GM18867 (cell line): ENCODE data around the gene CASP9.
"Not testable (repeated sequence)": the region's sequence is repeated elsewhere in the genome, so short reads cannot be mapped to it uniquely, and the experiment has no call there.

Experiments used
- ATAC-seq: cut with Tn5 transposase; IDR thresholded peaks from one replicate; pipeline ENCODE4 v1.9.1; 2021; ENCODE audit warnings: mild to moderate bottlenecking, moderate library complexity; ENCODE audit not compliant: unreplicated experiment

CASP9 gene

DNA sequence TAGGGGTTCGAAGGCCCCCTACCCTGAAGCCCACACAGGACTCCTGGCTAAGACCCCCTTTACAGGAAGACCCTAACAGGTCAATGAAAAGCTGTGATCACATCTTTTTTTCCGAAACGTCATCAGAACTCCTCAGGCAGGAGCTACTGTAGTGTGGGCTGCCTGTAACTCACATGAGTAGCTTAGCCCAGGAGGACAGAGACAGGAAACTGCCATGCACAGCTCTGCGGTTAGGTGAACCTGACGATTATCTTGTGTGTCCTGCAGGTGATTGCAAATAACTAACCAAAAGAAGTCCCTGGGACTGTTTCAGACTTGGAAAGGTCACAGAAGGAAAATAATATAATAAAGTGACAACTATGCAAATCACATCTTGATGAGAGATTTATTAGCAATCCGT lies 52.3 kb downstream of the CASP9 start:
- not testable (repeated sequence) for ATAC-seq

DNA sequence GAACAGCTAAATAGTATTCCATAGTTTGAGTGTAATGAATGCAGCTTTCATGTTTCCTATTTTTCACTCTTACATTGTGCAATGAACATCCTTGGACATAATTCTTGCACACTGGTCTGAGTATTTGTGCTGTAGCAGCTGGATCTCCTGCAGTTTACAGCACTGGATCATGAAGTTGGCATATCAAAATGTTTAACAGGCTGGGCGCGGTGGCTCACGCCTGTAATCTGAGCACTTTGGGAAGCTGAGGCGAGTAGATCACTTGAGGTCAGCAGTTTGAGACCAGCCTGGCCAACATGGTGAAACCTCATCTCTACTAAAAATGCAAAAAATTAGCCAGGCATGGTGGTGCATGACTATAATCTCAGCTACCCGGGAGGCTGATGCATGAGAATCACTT lies 52.9 kb downstream of the CASP9 start:
- ATAC-seq = not testable (repeated sequence)

DNA sequence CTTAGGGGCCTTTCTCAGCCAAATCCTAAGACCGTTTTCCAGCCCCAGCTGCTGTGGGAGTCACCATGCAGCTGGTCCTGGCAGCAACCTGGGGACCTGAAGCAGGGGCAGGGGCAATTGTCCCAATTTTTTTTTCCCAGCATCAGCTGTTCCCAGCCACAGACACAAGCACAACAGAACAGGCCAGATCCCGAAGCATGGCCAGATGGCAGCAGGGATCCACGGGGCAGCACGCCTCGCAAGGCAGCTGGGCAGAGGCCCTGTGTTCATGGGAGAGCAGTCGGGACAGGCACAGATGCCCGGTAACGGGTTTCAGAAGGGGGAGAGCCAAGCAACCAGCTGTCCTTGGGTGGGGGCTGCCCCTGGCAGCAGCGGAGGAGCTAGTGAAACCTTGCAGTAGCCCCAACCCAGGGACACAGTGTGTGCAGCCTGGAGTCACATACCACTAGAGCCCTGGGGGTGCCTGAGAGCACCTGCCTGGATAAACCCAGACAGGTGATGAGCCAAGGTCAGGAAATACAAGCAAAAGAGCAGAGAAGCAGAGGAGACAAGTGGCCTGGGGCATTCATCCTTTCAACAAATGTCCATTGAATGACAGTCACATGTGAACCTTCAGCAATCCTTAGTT lies 54.1 kb downstream of the CASP9 start:
- not testable (repeated sequence) for ATAC-seq

DNA sequence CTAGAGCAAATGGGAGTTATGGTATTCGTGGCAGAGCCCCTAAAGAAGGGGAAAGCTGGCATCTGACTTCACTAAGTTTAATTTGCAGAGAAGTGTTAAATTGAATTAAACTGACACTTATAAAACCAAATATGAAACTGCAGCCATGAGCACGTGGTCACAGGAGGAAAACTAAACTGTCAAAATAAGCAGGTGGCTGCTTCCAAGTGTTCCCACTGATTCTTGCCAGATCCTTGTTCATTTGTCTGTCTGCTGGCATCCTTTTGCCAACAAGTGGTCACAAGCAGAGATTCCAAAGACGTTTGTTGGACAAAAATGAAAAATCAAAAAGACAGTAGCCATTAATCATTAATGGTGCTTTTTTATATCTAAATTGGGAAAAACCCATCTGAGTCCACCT lies 54.7 kb downstream of the CASP9 start:
- no peak for ATAC-seq

DNA sequence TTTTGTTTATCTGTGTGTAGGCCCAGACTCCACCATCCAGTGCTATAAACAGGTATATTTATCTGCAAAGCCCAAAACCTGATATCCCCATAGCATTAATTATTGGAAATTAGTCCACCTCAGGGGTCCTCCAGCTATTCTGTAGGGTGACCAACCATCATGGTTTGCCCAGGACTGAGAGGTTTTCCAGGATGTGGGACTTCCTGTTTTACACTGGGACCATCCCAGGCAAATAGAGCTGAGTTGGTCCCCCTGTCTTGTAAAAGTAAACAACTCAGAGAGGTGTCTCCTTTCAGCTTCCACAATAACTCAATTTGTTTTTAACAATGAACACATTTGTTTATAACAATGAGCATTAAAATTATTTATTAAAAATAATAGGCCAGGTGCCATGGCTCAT lies 55.9 kb downstream of the CASP9 start:
- no peak for ATAC-seq

DNA sequence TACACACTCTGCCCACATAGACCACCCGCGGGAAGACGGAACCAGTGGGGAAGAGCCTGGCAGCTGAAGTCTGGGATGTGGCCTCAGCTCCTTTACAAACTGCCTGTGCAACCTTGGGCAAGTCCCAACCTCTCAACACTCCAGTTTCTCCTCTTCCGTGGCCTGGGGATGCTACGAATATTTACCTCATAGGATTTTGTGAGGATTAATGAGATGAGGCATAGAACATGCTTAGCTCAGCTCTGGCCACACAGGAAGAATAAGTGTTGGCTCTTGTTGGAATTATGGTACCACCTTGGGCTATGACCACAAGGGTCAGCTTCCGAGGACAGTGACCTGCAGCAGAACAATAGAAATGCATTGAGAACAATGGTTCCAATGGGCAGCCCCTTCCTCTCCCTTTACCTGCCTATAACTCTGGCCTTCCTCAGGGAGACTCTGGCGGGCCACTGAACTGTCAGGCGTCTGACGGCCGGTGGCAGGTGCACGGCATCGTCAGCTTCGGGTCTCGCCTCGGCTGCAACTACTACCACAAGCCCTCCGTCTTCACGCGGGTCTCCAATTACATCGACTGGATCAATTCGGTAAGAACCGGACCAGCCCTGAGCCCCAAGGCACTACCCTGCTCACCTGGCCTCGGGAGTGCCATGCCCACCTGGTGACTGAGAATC lies 56.9 kb downstream of the CASP9 start:
- not testable (repeated sequence) for ATAC-seq

DNA sequence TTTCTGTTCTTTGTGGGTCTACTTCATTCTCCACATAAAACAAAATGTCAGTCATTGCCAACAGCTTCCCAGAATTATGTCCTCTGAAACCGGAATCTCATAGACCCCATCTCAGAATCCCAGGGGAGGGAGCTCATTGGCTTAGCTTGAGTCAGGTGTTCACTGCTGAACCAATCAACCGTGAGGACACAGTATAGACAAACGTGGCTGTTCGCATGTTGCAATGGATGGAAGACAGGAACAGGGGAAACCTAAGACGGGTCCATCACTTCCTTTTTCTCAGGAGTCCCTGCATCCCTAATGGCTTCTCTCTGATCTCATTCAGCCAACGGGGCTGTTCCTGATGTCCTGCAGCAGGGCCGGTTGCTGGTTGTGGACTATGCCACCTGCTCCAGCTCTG lies 58.3 kb downstream of the CASP9 start:
- ATAC-seq = no peak

DNA sequence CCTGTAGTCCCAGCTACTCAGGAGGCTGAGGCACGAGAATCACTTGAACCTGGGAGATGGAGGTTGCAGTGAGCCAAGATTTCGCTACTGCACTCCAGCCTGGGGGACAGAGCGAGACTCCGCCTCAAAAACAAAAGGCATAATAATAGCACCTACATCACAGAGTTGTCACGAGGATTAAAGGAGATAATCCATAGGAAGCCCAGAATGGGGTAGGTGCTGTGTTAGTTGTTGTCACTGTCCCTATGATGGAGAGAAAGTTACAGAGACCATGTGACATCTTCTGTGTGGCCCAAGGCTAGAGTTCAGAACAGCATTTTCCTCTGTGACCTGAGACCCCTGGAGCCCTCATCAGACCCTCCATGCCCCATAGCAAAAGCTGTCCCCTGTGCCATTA lies 60.1 kb downstream of the CASP9 start:
- not testable (repeated sequence) for ATAC-seq

DNA sequence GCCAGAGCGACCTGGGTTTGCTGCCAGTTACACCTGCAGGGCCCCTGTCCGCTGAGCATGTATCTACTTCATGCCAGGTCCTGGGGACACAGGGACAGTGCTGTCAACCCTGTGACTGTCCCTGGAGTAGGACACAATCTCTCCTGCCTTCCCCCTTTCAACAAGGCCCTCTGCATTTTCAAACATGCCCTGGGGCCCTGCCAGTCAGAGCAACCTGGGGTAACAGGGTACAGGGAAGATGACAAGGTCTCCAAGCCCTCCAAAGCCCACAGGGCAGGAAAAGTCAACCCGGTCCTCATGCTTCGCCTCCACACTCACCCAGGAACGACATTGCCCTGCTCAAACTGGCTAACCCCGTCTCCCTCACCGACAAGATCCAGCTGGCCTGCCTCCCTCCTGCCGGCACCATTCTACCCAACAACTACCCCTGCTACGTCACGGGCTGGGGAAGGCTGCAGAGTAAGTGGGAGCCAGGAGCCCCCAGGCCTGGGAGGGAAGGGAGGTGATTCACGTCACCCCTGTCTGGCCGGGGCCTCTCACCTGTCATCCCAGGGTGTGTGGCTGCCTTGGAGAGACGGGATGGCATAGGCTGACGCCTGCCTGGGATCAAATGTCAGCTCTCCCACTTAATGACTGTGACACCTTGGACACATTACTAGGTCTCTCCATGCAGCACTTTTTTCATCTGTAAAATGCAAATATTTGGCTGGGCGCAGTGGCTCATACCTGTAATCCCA lies 60.8 kb downstream of the CASP9 start:
- not testable (repeated sequence) for ATAC-seq

DNA sequence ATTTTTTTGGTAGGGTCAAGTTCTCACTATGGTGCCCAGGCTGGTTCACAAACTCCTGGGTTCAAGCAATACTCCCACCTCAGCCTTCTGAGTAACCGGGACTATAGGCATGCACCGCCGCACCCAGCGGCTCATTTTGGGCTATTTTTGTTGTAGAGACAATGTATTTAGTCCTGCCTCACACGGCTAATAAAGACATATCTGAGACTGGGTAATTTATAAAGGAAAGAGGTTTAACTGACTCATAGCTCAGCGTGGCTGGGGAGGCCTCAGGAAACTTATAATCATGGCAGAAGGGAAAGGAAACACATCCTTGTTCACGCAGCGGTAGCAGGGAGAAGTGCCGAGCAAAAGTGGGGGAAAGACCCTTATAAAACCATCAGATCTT lies 63.3 kb downstream of the CASP9 start:
- no peak for ATAC-seq

DNA sequence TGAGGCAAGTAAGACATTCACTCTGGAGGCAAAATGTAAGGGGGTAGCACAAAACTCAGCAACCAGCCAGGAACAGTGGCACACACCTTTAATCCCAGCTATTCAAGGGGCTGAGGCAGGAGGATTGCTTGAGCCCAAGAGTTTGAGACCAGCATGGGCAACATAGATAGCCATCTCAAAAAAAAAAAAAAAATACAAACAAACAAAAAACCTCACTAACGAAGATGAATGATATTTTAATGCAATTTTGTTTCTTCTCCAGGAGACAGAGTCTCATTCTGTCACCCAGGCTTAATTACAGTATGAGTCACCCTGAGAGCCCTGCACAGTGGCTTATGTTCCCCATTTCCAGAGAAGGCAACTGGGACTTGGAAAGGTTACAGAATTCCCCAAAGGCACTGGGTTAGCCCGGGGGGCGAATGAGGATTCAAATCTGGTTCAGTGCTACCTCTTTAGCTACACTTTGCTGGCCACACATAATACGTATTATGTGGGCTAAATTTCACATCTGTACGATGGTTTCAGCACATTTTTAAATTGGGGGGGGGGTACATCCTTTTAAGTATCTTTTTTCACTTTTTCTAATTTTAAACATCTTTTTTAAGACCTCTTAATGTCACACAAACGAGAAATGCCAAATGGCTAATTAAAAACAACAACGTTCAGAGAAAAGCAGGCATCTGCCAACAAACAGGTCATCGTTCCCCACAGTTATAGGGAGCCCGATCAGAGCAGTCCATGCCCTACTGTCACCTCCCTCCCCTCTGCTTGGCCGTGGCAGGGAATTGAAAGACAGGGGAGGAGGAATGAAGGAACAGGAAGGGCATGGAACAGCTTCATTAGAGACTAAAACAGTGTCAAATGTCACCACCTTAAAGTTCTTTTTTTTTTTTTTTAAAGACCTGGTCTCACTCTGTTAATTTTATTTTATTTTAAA lies 64.0 kb downstream of the CASP9 start:
- ATAC-seq = no peak

DNA sequence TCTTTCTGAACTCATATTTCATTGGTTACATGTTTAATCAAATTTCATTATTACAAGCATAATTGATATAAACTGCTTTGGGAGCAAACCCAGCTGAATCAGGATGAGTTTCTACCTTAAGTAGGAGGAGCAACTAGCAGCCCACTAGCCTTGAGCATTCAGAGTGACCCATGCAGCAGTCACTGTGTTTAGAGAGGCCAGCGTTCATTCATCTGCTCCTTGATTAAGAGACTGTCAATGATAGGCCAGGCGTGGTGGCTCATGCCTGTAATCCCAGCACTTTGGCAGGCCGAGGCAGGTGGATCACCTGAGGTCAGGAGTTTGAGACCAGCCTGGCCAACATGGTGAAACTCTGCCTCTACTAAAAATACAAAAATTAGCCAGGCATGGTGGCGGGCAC lies 65.6 kb downstream of the CASP9 start:
- not testable (repeated sequence) for ATAC-seq

DNA sequence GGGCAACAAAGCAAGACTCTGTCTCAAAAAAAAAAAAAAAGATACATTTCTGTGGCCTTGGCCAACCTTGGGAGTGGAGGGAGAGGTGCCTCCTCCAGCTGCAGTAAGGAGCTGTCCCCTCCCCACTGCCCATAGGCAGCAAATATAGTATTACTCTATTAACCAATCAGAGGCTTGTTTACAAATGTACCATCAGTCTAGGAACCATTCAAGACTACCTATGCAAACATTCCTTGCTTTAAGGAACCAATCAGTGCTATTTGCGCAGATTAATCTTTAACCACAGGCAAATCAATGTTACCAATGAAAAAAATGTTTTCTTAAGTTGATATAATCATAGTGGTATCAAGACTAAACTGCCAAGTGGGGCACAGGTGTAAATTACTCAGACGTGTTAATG lies 66.4 kb downstream of the CASP9 start:
- ATAC-seq = no peak

DNA sequence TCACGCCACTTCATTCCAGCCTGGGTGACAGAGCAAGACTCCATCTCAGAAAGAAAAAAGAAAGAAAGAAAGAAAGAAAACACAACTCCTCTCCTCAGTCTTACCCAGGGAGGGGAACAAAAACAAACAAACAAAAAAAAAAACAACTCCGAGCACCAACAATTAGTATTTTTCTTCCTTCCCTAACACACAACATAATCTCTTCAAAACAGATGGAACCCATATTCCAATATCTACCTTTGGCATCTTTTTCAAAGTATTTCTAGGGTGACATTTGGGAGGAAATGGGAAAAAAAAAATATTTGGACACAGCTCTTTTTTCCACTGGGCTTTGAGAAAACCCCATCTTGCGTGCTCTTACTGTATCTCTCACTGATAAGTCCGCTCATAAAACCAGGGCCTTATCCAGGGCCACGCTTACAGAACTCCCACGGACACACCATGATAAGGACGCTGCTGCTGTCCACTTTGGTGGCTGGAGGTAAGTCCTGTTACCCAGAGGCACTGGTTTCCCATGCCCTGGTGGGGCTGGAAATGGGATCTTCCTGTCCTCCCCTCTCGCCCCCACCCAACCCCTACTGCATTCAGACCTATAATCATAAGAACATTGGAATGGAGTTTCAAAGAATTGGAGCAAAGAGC lies 67.6 kb downstream of the CASP9 start, which contains the start of gene CELA2A:
TSS of gene CELA2A (plus strand) at position 420 of the 642 bp plus-strand sequence. CDS start at position 442, 22 bp downstream.
- ATAC-seq = no peak

DNA sequence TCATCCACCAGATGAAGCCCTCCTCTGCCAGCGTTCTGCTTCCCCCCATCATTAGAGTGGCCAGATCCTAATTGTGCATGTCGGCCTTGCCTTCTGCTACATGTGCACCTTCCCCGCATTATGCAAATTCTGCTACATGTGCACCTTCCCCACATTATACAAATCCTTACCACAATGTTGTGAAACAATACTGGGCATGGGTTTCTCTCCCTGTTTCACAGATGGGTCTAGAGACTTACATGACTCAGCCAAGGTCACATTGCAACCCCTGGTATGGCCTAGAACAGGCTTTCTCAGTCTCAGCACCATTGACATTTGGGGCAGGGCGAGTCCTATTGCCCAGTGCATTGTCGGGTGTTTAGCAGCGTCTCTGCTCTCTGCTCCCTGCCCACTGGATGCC lies 68.5 kb downstream of the CASP9 start:
- no peak for ATAC-seq

DNA sequence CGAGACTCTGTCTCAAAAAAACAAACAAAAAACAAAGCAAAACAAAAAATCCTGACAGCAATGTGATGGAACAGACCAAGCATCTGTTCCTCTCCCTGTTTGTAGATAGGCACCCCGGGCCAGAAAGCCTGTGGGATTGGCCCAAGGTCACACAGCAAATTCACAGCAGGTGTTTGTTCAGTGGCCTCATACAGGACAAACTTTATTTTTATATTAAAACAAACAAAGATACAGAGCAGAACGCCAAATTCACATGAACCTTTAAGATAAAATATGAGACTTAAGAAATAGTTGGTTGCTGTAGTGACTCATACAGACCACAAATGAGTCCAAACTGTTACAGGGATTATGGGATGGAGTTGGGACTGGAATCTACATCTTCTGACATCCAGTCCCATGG lies 69.8 kb downstream of the CASP9 start:
- ATAC-seq = no peak

DNA sequence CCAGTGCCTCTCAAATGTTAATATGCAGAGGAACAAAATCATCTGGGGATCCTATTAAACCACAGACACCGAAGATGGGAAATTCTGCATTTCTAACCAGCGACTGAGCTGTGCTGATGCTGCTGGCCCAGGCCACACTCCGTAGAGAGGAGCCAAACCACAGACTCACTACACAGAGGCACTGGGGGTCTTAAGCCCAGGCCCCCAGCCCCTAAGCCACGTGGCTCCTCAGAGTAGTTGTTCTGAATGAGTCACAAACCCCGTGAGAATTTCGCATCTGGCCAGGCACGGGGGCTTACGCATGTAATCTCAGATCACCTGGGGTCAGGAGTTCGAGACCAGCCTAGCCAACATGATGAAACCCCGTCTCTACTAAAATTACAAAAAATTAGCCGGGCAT lies 70.3 kb downstream of the CASP9 start:
- ATAC-seq = no peak

DNA sequence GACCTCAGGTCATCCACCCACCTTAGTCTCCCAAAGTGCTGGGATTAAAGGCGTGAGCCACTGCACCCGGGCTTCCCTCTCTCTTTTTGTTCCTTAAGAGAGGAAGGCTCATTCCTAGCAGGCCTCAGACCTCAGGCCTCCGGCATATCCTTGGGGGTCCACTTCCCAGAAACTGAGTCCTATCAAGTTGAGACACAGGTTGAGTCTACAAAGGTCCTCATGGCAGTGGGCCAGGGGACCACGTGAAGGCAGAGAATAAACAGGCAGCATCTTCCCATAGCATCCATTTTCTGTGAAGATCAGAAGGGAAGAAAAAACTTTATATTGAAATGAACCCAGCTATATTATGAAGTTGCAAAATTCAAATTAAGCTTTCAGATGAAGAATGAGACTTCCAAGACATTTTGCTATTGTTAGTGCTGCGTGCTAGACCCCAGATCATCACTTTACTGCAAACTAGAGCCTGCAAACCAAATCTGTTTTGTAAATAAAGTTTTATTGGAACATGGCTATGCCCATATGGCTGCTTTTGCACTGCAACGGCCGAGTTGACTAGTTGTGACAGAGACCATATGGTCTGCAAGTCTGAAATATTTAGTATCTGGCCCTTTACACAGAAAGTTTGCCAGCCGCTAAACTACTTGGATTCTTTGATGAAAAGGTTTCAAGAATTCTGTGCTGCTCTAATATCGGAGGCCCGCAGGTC lies 71.0 kb downstream of the CASP9 start:
- ATAC-seq = no peak

DNA sequence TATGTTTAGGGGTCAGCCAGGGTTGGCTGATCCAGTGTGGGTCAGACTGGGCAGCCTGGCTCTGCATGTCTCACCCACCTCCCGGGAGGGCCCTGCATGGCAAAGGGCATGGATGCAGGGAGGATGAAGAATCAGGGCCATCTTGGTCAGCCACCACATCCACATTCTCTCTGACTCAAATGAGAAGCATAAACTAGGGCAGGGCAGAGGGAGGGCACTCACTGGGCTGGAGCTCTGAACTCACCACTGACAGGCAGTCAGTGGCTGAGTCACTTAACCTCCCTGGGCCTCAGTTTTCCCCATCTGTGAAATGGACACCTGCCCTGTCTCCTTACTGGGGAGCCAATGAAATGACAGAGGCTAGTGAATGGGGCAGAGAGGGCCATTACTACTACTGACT lies 71.8 kb downstream of the CASP9 start:
- ATAC-seq = no peak
